Right lobe of liver (tissue), 6 donors: ENCODE results near the gene YEATS4. TPM values are rescaled to one million over a fixed set of nuclear protein-coding genes. Genes with fewer than 3 reads are reported as not detected.

Experiments
- ATAC-seq, 4 donors: fragments of 200-7000 bp; cut with Tn5 transposase; one replicate each; pipeline ENCODE4 v1.9.1; 2020; ENCODE audit warnings: mild to moderate bottlenecking in 4 of 4, moderate library complexity in 4 of 4
- DNase-seq, 3 donors: peaks; one replicate each; pipeline ENCODE4 v3.0.0-alpha.2; 2020
- H3K27ac ChIP-seq, 3 donors: fragments of 200-600 bp; one replicate each; pipeline ENCODE4 v1.8.0; 2022
- H3K27me3 ChIP-seq, 2 donors: fragments of 200-600 bp; one replicate each; pipeline ENCODE4 v1.8.0; 2022
- H3K36me3 ChIP-seq, 4 donors: fragments of 200-600 bp; sonication (generic) in 1 of 4; one replicate each; pipeline versions ENCODE4 v1.5.1 to v1.8.0; 2017 to 2022; ENCODE audit warnings: control low read depth in 1 of 4
- H3K4me1 ChIP-seq, 4 donors: fragments of 200-600 bp; sonication (generic) in 1 of 4; one replicate each; pipeline versions ENCODE4 v1.5.1 to v1.8.0; 2017 to 2022; ENCODE audit warnings: control low read depth in 1 of 4
- H3K4me3 ChIP-seq, 3 donors: fragments of 200-600 bp; one replicate each; pipeline ENCODE4 v1.8.0; 2022
- H3K9me3 ChIP-seq, 4 donors: fragments of 200-600 bp; sonication (generic) in 1 of 4; one replicate each; pipeline versions ENCODE4 v1.5.1 to v1.8.0; 2017 to 2022; ENCODE audit warnings: control low read depth in 1 of 4
- POLR2A ChIP-seq: fragments of 450-650 bp; IDR thresholded peaks from one replicate; pipeline ENCODE4 v1.6.1; 2017; ENCODE audit warnings: antibody characterized with exemption, mild to moderate bottlenecking
- WGBS: methylation state at CpG from one replicate; pipeline ENCODE4 v1.1.6; 2018; ENCODE audit warnings: low coverage, low lambda C conversion rate; ENCODE audit not compliant: insufficient coverage; ENCODE audit errors: missing lambda C conversion rate; 5-methylcytosine and 5-hydroxymethylcytosine counted together
- intact Hi-C, 2 donors: fragments of 100-400 bp; cut with DNase I; formaldehyde crosslinking; loops; one replicate each; pipeline versions ENCODE4 v1.11.2 to v1.14.1; 2022
- total RNA-seq, 6 experiments: library from RNA; depleted of rRNA in 2 of 6; stranded (reverse); fragments of >200 nt in 2 of 6; fragmentation: NEBNext Ultra II Directional in 3 of 6; extraction: Animal tissue kit (Norgen Biotek cat#: 25700) in 3 of 6; gene quantifications; one replicate each; pipeline versions ENCODE4 v1.1.0 to v1.2.4, GENCODE V29; 2016 to 2023
- TF ChIP-seq, protein P1 (sequence below), 4 donors: fragments of 200-600 bp in 3 of 4; fragments of 450-650 bp in 1 of 4; IDR thresholded peaks; one replicate each; pipeline versions ENCODE4 v1.5.1 to v1.8.0; 2016 to 2022; ENCODE audit warnings: antibody characterized with exemption in 4 of 4, mild to moderate bottlenecking in 2 of 4
- donor health status: DM: no; HTN: yes; CAD: no.
- donor health status: DM: no; HTN: no; CAD: no.
- donor health status: DM: no; HTN: no; CAD: no.
- donor health status: DM: no; HTN: yes; CAD: no.
- donor health status: DM: no; HTN: yes; CAD: no.

YEATS4 gene
- total RNA-seq, 6 experiments from 2014 or later = 2.9 to 17.3 (median 5.8) TPM

- Histone ChIP-seq H3K4me3 (no peak overlapping the region), H3K4me1 (peaks cover 0 to 28% (median 11%) of the 10 kb centered on the region in 4 donors), H3K36me3 (no peaks in the 10 kb centered on the region), H3K27ac (peak overlapping the region; percentile 18 to 73 (median 58)), H3K27me3 (no peaks in the 10 kb centered on the region), H3K9me3 (no peaks in the 10 kb centered on the region)
- peak; percentile 46 to 75 (median 70) for ATAC-seq
- intact Hi-C loops = no loop called here
- TF ChIP-seq, protein P1, sequence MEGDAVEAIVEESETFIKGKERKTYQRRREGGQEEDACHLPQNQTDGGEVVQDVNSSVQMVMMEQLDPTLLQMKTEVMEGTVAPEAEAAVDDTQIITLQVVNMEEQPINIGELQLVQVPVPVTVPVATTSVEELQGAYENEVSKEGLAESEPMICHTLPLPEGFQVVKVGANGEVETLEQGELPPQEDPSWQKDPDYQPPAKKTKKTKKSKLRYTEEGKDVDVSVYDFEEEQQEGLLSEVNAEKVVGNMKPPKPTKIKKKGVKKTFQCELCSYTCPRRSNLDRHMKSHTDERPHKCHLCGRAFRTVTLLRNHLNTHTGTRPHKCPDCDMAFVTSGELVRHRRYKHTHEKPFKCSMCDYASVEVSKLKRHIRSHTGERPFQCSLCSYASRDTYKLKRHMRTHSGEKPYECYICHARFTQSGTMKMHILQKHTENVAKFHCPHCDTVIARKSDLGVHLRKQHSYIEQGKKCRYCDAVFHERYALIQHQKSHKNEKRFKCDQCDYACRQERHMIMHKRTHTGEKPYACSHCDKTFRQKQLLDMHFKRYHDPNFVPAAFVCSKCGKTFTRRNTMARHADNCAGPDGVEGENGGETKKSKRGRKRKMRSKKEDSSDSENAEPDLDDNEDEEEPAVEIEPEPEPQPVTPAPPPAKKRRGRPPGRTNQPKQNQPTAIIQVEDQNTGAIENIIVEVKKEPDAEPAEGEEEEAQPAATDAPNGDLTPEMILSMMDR (IDR thresholded peaks at IDR 0.05) = peak; percentile 37 to 69 (median 60)
- no peak for TF ChIP-seq POLR2A
- WGBS = 58% methylated on average over 6 of the region's 8 CpGs
- DNase-seq = no peak
Measured at GRCh38 chr12:69415471-69416275, 56.1 kb downstream of the YEATS4 start.

- peak overlapping the region; percentile 55 to 62 (median 60) for H3K27ac ChIP-seq
- intact Hi-C loops = no loop called here
- no peak for DNase-seq
- H3K27me3 ChIP-seq = no peaks in the 10 kb centered on the region
- ATAC-seq = no peak
- TF ChIP-seq POLR2A = no peak
- TF ChIP-seq, protein P1 (IDR thresholded peaks at IDR 0.05) = no peak
- H3K9me3 ChIP-seq = no peaks in the 10 kb centered on the region
- H3K36me3 ChIP-seq = no peaks in the 10 kb centered on the region
- H3K4me1 ChIP-seq = peaks cover 0 to 28% (median 11%) of the 10 kb centered on the region in 4 donors
- 55% methylated on average over 5 of the region's 5 CpGs for WGBS
- H3K4me3 ChIP-seq = no peak overlapping the region
Measured at GRCh38 chr12:69417231-69417630, 57.7 kb downstream of the YEATS4 start.

GRCh38 chr12:69417741-69418167 is 58.2 kb downstream of the YEATS4 start:
- peak; percentile 68 to 82 (median 74) for ATAC-seq
- WGBS = 38% methylated on average over 5 of the region's 5 CpGs

DNA sequence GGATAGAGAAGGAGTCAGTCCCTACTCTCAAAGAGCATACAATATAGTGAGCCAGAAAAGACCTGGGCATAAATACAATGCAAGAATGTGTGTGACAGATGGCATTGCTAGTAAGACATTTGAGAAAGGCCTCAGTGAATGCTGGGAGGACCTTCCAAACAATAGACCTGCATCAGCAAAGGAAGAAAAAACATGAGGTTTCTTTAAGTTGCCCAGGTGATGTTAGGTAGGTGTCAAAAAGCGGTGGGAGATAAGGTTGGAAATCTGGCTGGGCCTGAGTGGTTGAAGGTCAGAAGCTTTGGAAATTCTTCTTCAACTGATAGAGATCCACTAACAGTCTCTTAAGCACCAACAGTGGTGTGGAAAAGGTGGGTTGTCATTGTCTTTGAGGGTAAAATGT is 60.2 kb downstream of the YEATS4 start:
- Histone ChIP-seq H3K36me3 (no peaks in the 10 kb centered on the region), H3K4me3 (no peak overlapping the region), H3K9me3 (no peaks in the 10 kb centered on the region), H3K27me3 (no peaks in the 10 kb centered on the region), H3K4me1 (peaks cover 0 to 28% (median 11%) of the 10 kb centered on the region in 4 donors), H3K27ac (no peak overlapping the region)
- 92% methylated on average over 1 of the region's 1 CpG for WGBS
- intact Hi-C loops = no loop called here
- no peak for DNase-seq
- TF ChIP-seq POLR2A = no peak
- TF ChIP-seq, protein P1 (IDR thresholded peaks at IDR 0.05) = no peak
- no peak for ATAC-seq

More at GRCh38 chr12:69417741-69418167, 58.2 kb downstream of the YEATS4 start:
- no peak overlapping the region for H3K4me3 ChIP-seq
- no peak for TF ChIP-seq POLR2A
- TF ChIP-seq, protein P1 (IDR thresholded peaks at IDR 0.05) = no peak
- peak overlapping the region; percentile 55 to 62 (median 60) for H3K27ac ChIP-seq
- peaks cover 0 to 28% (median 11%) of the 10 kb centered on the region in 4 donors for H3K4me1 ChIP-seq
- intact Hi-C loops = no loop called here
- no peaks in the 10 kb centered on the region for H3K36me3 ChIP-seq
- no peak for DNase-seq
- no peaks in the 10 kb centered on the region for H3K27me3 ChIP-seq
- H3K9me3 ChIP-seq = no peaks in the 10 kb centered on the region
